Colonic mucosa (tissue), 4 donors: ENCODE measurements around the gene CDC42EP4. TPM values are rescaled to one million over a fixed set of nuclear protein-coding genes. Genes with fewer than 3 reads are reported as not detected.

Source experiments
- DNase-seq: peaks from one replicate; pipeline ENCODE4 v3.0.0-alpha.2; 2020
- H3K27ac ChIP-seq: fragments of 200-600 bp; one replicate; pipeline ENCODE4 v1.8.0; 2021
- H3K27me3 ChIP-seq: fragments of 200-600 bp; one replicate; pipeline ENCODE4 v1.8.0; 2021
- H3K36me3 ChIP-seq: fragments of 200-600 bp; one replicate; pipeline ENCODE4 v1.8.0; 2021
- H3K4me1 ChIP-seq: fragments of 200-600 bp; one replicate; pipeline ENCODE4 v1.8.0; 2021; ENCODE audit warnings: mild to moderate bottlenecking
- H3K4me3 ChIP-seq: fragments of 200-600 bp; one replicate; pipeline ENCODE4 v1.8.0; 2021
- H3K9ac ChIP-seq, 2 donors: one replicate each; pipeline ENCODE4 v1.7.0; 2013; ENCODE audit warnings: control low read depth in 2 of 2, low read depth in 2 of 2, low read length in 2 of 2
- H3K9me3 ChIP-seq: fragments of 200-600 bp; one replicate; pipeline ENCODE4 v1.8.0; 2021
- intact Hi-C: fragments of 100-400 bp; cut with DNase I; formaldehyde crosslinking; loops from one replicate; pipeline ENCODE4 v1.14.1; 2022
- total RNA-seq, 2 donors: library from RNA; stranded (reverse); fragmentation: NEBNext Ultra II Directional in 1 of 2; extraction: Animal tissue kit (Norgen Biotek cat#: 25700) in 1 of 2; gene quantifications; one replicate each; pipeline ENCODE4 v1.2.1, GENCODE V29; 2021
- TF ChIP-seq, protein P1 (sequence below): fragments of 200-600 bp; IDR thresholded peaks from one replicate; pipeline ENCODE4 v1.8.0; 2022; ENCODE audit warnings: antibody characterized with exemption, mild to moderate bottlenecking
- donor health status: healthy.
- donor health status: DM: no; HTN: no; CAD: no.
- donor health status: DM: no; HTN: no; CAD: no.

CDC42EP4 gene
- total RNA-seq, 2 donors from 2014 or later, result 52.8 to 65.3 TPM

DNA sequence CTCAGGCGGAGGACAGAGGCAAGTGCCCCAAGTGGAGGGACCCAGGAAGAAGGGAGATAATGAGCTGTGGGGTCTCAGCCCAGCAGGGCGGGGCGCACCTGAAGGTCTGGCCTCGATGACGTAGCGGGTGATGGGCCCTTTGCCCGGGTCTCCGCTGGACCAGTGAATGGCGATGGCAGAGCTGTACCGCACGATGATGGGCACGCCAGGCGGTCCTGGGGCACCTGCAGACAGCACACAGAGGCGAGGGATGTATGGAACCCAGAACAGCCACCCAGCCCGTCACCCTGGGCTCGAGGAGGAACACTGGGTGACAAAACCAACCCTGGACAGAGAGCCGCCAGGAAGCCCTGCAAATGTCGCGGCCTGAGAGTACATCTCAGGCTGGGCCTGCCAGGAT lies 46.2 kb upstream of the CDC42EP4 start:
- H3K4me3 ChIP-seq, result no peak overlapping the region
- H3K9ac ChIP-seq, result no peak overlapping the region
- H3K27ac ChIP-seq, result no peak overlapping the region
- TF ChIP-seq, protein P1, sequence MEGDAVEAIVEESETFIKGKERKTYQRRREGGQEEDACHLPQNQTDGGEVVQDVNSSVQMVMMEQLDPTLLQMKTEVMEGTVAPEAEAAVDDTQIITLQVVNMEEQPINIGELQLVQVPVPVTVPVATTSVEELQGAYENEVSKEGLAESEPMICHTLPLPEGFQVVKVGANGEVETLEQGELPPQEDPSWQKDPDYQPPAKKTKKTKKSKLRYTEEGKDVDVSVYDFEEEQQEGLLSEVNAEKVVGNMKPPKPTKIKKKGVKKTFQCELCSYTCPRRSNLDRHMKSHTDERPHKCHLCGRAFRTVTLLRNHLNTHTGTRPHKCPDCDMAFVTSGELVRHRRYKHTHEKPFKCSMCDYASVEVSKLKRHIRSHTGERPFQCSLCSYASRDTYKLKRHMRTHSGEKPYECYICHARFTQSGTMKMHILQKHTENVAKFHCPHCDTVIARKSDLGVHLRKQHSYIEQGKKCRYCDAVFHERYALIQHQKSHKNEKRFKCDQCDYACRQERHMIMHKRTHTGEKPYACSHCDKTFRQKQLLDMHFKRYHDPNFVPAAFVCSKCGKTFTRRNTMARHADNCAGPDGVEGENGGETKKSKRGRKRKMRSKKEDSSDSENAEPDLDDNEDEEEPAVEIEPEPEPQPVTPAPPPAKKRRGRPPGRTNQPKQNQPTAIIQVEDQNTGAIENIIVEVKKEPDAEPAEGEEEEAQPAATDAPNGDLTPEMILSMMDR, result no peak
- no peaks in the 10 kb centered on the region for H3K36me3 ChIP-seq
- intact Hi-C loops, result no loop called here
- H3K4me1 ChIP-seq, result no peaks in the 10 kb centered on the region
- H3K9me3 ChIP-seq, result no peaks in the 10 kb centered on the region
- no peak for DNase-seq
- no peaks in the 10 kb centered on the region for H3K27me3 ChIP-seq

DNA sequence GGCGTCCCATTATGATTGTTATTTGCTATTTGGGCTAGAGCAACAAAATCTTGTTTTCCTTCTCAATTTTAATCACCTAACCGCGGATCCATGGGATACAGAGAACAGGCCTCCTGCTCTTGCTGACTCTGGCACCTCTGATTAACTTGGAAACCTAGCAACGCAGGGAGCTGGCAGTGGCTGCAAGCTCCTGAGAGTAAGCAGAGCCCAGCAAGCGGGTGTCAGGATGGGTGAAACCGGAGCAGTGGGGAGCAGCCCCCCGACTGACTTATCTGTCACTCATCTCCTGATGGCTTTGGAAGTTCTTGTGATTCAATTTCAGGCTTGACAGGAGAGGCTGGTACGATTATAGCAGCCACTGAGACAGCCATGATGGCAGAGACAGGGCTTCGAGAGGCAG lies 45.5 kb upstream of the CDC42EP4 start:
- no peak for DNase-seq
- Histone ChIP-seq H3K9me3 (no peaks in the 10 kb centered on the region), H3K4me1 (no peaks in the 10 kb centered on the region), H3K4me3 (no peak overlapping the region), H3K9ac (no peak overlapping the region), H3K27ac (no peak overlapping the region), H3K27me3 (no peaks in the 10 kb centered on the region), H3K36me3 (no peaks in the 10 kb centered on the region)
- intact Hi-C loops, result no loop called here
- TF ChIP-seq, protein P1, result no peak

DNA sequence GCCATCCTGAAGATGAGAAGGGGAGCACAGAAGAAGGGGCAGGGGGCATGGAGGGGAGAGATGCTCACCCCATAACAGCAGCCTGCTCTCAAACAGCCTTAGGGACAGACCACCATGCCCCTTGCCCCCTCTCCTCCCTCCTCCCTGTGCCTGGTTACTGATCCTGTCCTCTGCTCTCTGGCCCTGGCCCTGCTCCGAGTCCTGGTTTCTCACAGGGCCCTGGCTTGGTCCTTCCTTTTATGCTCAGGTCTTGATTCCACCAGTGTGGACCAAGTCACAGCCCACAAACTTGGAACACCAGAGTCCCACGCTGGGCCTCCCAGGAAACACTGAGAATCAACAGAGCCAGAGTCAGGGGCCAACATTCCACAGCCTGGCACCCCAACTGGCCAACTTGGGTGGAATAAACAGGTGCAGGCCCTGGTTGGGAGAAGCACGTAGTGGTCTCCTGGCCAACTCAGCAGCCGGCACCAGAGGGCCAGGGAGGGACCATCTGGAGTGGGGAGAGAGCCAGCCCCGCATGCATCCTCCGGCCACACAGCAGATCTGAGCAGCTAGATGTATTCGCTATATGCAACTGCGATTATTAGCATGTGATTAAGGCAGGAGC lies 44.9 kb upstream of the CDC42EP4 start:
- H3K27ac ChIP-seq, result no peak overlapping the region
- no peak overlapping the region for H3K9ac ChIP-seq
- intact Hi-C loops, result no loop called here
- no peak overlapping the region for H3K4me3 ChIP-seq
- H3K27me3 ChIP-seq, result no peaks in the 10 kb centered on the region
- no peak for DNase-seq
- H3K9me3 ChIP-seq, result no peaks in the 10 kb centered on the region
- no peaks in the 10 kb centered on the region for H3K4me1 ChIP-seq
- TF ChIP-seq, protein P1, result no peak
- H3K36me3 ChIP-seq, result no peaks in the 10 kb centered on the region

DNA sequence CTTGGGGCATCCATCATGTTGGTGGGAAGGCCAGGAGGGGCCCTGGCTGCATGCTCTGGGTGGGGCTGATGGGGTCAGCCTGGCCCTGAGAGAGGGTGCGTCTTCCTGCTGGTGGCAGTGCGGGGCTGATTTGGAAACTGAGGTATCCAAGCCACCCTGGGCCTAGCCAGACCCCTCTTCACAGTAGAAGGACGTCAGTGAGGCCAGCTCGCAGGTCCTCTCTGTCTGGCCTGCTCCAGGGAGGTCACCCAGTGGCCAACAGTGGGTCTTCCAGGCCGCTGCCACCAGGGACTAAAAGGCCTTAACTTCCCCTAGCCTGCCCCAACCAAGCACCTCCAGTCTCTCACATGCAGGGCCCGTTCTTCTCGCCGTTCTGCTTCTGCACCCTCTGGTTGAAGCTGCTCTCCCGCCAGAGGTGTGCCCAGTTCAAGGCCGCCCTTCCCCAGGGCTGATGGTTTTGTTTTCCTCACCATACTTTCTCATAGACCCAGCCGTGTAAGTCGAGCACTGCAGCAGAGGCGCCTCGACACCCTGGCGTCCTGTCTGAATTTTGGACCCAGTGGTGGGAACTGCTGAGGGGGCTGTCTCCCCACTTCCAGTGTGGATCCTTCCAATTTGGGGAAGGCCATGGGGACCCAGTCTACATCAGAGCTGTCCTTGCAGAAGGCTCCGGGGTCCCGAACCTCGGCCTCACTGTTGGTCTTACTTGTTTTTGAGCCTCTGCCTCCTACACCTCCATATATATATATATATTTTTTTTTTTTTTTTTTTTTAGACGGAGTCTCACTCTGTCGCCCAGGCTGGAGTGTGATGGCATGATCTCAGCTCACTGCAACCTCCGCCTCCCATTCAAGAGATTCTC lies 42.9 kb upstream of the CDC42EP4 start:
- Histone ChIP-seq H3K36me3 (no peaks in the 10 kb centered on the region), H3K27ac (no peak overlapping the region), H3K9ac (no peak overlapping the region), H3K4me1 (no peaks in the 10 kb centered on the region), H3K4me3 (no peak overlapping the region), H3K9me3 (no peaks in the 10 kb centered on the region), H3K27me3 (no peaks in the 10 kb centered on the region)
- DNase-seq, result no peak
- TF ChIP-seq, protein P1, result no peak
- intact Hi-C loops, result no loop called here

DNA sequence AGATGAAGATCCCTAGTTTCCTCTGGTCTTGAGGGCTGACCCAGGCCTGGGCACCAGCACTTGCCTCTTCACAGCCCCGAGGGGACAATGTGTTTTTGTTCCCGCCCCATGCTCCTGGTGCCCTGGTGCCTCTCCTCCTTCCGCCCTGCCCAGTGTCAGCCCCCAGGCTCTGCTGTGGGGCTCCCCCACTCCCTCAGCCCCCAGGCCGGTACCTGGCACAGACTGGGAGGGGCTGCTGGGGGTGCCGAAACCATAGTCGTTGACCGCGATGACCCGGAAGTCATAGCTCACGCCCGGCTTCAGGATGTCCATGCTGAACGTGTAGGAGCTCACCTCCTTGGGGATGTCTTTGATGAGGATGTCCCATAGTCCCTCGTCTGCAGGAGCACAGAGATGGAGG lies 40.5 kb upstream of the CDC42EP4 start:
- Histone ChIP-seq H3K4me3 (no peak overlapping the region), H3K36me3 (no peaks in the 10 kb centered on the region), H3K9me3 (no peaks in the 10 kb centered on the region), H3K27ac (no peak overlapping the region), H3K9ac (no peak overlapping the region), H3K27me3 (no peaks in the 10 kb centered on the region), H3K4me1 (no peaks in the 10 kb centered on the region)
- intact Hi-C loops, result no loop called here
- DNase-seq, result no peak
- TF ChIP-seq, protein P1, result no peak
